ENCODE data around the gene KIF2C. TPM values are rescaled to one million over a fixed set of nuclear protein-coding genes. Genes with fewer than 3 reads are reported as not detected.
"Not testable (repeated sequence)": the region's sequence is repeated elsewhere in the genome, so short reads cannot be mapped to it uniquely, and the experiment has no call there.

KIF2C gene
- total RNA-seq, 1 donor from 2014 or later = 12.9 TPM

- H3K4me1 Mint-ChIP-seq (ENCODE audit: unreplicated experiment) = peaks cover 59% of the 10 kb centered on the region
- no peaks in the 10 kb centered on the region for H3K9me3 Mint-ChIP-seq (ENCODE audit: unreplicated experiment)
- peaks cover 24% of the 10 kb centered on the region for H3K36me3 Mint-ChIP-seq (ENCODE audit: low read depth, unreplicated experiment)
- DNase-seq (ENCODE audit: low spot score) = peak; percentile 83
- H3K27ac Mint-ChIP-seq (ENCODE audit: unreplicated experiment) = peak overlapping the region; percentile 100
- H3K27me3 Mint-ChIP-seq (ENCODE audit: unreplicated experiment) = peaks cover 38% of the 10 kb centered on the region
- no peak for TF ChIP-seq CTCF (IDR thresholded peaks at IDR 0.05; ENCODE audit: unreplicated experiment)
- H3K4me3 Mint-ChIP-seq (ENCODE audit: unreplicated experiment) = peak overlapping the region; percentile 81
These were observed 67.9 kb downstream of the KIF2C start for GRCh38 chr1:44807364-44808062.

GRCh38 chr1:44808063-44808937 lies 68.7 kb downstream of the KIF2C start, which contains the start of gene BTBD19:
TSS of gene BTBD19 (plus strand) at chr1:44808523. CDS start at chr1:44808821, 298 bp downstream.
- DNase-seq (ENCODE audit: low spot score) = peak; percentile 76
- peak within 1 kb of the TSS; percentile 100 for H3K27ac Mint-ChIP-seq (ENCODE audit: unreplicated experiment)
- H3K27me3 Mint-ChIP-seq (ENCODE audit: unreplicated experiment) = peaks cover 38% of the 10 kb centered on the region
- TF ChIP-seq CTCF (IDR thresholded peaks at IDR 0.05; ENCODE audit: unreplicated experiment) = no peak
- H3K9me3 Mint-ChIP-seq (ENCODE audit: unreplicated experiment) = no peaks in the 10 kb centered on the region
- peaks cover 54% of the 10 kb centered on the region for H3K4me1 Mint-ChIP-seq (ENCODE audit: unreplicated experiment)
- H3K4me3 Mint-ChIP-seq (ENCODE audit: unreplicated experiment) = peak within 1 kb of the TSS; percentile 81
- H3K36me3 Mint-ChIP-seq (ENCODE audit: low read depth, unreplicated experiment) = peaks cover 21% of the 10 kb centered on the region

GRCh38 chr1:44808938-44809917 lies 69.6 kb downstream of the KIF2C start:
- Mint-ChIP-seq H3K4me1 (ENCODE audit: unreplicated experiment) (peaks cover 56% of the 10 kb centered on the region), H3K4me3 (ENCODE audit: unreplicated experiment) (peak overlapping the region; percentile 56), H3K27me3 (ENCODE audit: unreplicated experiment) (peaks cover 39% of the 10 kb centered on the region), H3K36me3 (ENCODE audit: low read depth, unreplicated experiment) (peaks cover 24% of the 10 kb centered on the region), H3K27ac (ENCODE audit: unreplicated experiment) (peak overlapping the region; percentile 100), H3K9me3 (ENCODE audit: unreplicated experiment) (no peaks in the 10 kb centered on the region)
- DNase-seq (ENCODE audit: low spot score) = no peak
- TF ChIP-seq CTCF (IDR thresholded peaks at IDR 0.05; ENCODE audit: unreplicated experiment) = no peak

- Mint-ChIP-seq H3K27ac (ENCODE audit: unreplicated experiment) (peak overlapping the region; percentile 48), H3K36me3 (ENCODE audit: low read depth, unreplicated experiment) (peaks cover 27% of the 10 kb centered on the region), H3K27me3 (ENCODE audit: unreplicated experiment) (peaks cover 41% of the 10 kb centered on the region), H3K4me3 (ENCODE audit: unreplicated experiment) (no peak overlapping the region), H3K4me1 (ENCODE audit: unreplicated experiment) (peaks cover 59% of the 10 kb centered on the region), H3K9me3 (ENCODE audit: unreplicated experiment) (no peaks in the 10 kb centered on the region)
- DNase-seq (ENCODE audit: low spot score) = no peak
- TF ChIP-seq CTCF (IDR thresholded peaks at IDR 0.05; ENCODE audit: unreplicated experiment) = no peak
These were observed 70.6 kb downstream of the KIF2C start for GRCh38 chr1:44810101-44810761.

- not testable (repeated sequence) for DNase-seq (ENCODE audit: low spot score); H3K4me3 Mint-ChIP-seq (ENCODE audit: unreplicated experiment); H3K9me3 Mint-ChIP-seq (ENCODE audit: unreplicated experiment)
- H3K27me3 Mint-ChIP-seq (ENCODE audit: unreplicated experiment) = peaks cover 41% of the 10 kb centered on the region
- peaks cover 31% of the 10 kb centered on the region for H3K36me3 Mint-ChIP-seq (ENCODE audit: low read depth, unreplicated experiment)
- H3K4me1 Mint-ChIP-seq (ENCODE audit: unreplicated experiment) = peaks cover 60% of the 10 kb centered on the region
- H3K27ac Mint-ChIP-seq (ENCODE audit: unreplicated experiment) = peak overlapping the region; percentile 48
These were observed 71.1 kb downstream of the KIF2C start for GRCh38 chr1:44810762-44811105.

All from endothelial cell (in vitro differentiated cells).